ENCODE data around the gene RELN.

- TF ChIP-seq POLR2A (IDR thresholded peaks at IDR 0.05; ENCODE audit: low read depth, low read length) (no peak), POLR2AphosphoS5 (IDR thresholded peaks at IDR 0.05; ENCODE audit: low read depth, low read length) (no peak), TAF1 (IDR thresholded peaks at IDR 0.05; ENCODE audit: low read depth, low read length) (no peak), PAX5 (IDR thresholded peaks at IDR 0.05; ENCODE audit: insufficient read depth, low read length, severe bottlenecking) (no peak)
These were observed 383.8 kb downstream of the RELN start for GRCh38 chr7:103605640-103606039.
